ENCODE results near the gene MOB1A.

The MOB1A gene

DNA sequence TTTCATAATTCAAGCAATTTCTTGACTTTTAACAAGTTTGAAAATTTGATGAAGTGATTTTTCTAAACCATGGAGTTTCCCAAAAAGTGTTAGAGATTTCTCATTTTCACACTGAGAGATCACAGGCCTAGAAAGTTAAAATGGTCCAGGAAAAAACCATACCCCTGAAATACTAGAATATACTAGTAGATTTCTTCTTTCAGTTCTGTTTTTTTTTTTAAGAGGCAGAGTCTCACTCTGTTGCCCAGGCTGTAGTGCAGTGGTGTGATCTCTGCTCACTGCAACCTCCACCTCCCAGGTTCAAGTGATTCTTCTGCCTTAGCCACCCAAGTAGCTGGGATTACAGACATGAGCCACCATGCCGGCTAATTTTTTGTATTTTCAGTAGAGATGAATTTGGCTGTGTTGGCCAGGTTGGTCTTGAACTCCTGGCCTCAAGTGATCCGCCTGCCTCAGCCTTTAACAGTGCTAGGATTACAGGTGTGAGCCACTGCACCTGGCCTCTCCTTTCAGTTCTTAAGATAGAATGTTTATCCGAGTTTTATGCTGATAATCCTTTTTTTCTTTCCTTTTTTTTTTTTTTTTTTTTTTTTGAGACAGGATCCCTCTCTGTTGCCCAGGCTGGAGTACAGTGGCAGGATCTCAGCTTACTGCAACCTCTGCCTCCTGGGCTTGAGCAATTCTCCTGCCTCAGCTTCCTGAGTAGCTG lies 34.2 kb upstream of the MOB1A start:
- Histone ChIP-seq H3K4me1 (ENCODE audit: control insufficient read depth in 1 of 2, insufficient read depth in 1 of 2, low read depth in 1 of 2, low read length in 1 of 2) (no peaks in the 10 kb centered on the region), H3K4me3 (ENCODE audit: low read depth in 1 of 2, low read length in 1 of 2) (no peak overlapping the region), H3K36me3 (peaks cover 23% of the 10 kb centered on the region), H3K9me3 (no peaks in the 10 kb centered on the region), H3K27me3 (no peaks in the 10 kb centered on the region), H3K27ac (no peak overlapping the region)
- TF ChIP-seq CTCF (IDR thresholded peaks at IDR 0.05): no peak

GRCh38 chr2:74206180-74206688 lies 27.6 kb upstream of the MOB1A start:
- Histone ChIP-seq H3K9me3 (no peaks in the 10 kb centered on the region), H3K27ac (peak overlapping the region; percentile 62)
- TF ChIP-seq CTCF (IDR thresholded peaks at IDR 0.05): no peak

DNA sequence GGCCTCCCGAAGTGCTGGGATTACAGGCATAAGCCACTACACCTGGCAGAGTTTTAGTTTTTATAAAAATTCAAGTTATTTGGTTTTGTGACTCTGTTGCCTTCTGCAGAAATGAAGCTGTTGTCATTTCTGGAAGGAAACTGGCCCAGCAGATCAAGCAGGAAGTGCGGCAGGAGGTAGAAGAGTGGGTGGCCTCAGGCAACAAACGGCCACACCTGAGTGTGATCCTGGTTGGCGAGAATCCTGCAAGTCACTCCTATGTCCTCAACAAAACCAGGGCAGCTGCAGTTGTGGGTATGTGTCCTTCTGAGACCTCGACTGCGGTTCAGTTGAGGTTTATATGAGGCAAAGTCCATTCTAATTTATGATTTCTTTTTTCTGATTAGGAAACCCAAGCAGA lies 26.9 kb upstream of the MOB1A start:
- Histone ChIP-seq H3K4me3 (ENCODE audit: low read depth in 1 of 2, low read length in 1 of 2) (no peak overlapping the region), H3K27me3 (no peaks in the 10 kb centered on the region), H3K36me3 (peaks cover 6% of the 10 kb centered on the region), H3K9me3 (no peaks in the 10 kb centered on the region), H3K27ac (peak overlapping the region; percentile 62), H3K4me1 (ENCODE audit: control insufficient read depth in 1 of 2, insufficient read depth in 1 of 2, low read depth in 1 of 2, low read length in 1 of 2) (peaks cover 17 to 18% of the 10 kb centered on the region in 2 experiments)
- no peak for TF ChIP-seq CTCF (IDR thresholded peaks at IDR 0.05)

More at GRCh38 chr2:74206180-74206688, 27.6 kb upstream of the MOB1A start:
- Histone ChIP-seq H3K36me3 (peaks cover 11% of the 10 kb centered on the region), H3K4me1 (ENCODE audit: control insufficient read depth in 1 of 2, insufficient read depth in 1 of 2, low read depth in 1 of 2, low read length in 1 of 2) (peaks cover 17 to 18% of the 10 kb centered on the region in 2 experiments), H3K4me3 (ENCODE audit: low read depth in 1 of 2, low read length in 1 of 2) (peak overlapping the region in 1 of 2 experiments; percentile 1), H3K27me3 (no peaks in the 10 kb centered on the region)

- Histone ChIP-seq H3K27me3 (no peaks in the 10 kb centered on the region), H3K4me3 (ENCODE audit: low read depth in 1 of 2, low read length in 1 of 2) (no peak overlapping the region), H3K4me1 (ENCODE audit: control insufficient read depth in 1 of 2, insufficient read depth in 1 of 2, low read depth in 1 of 2, low read length in 1 of 2) (peaks cover 18 to 20% of the 10 kb centered on the region in 2 experiments), H3K27ac (peak overlapping the region; percentile 62), H3K9me3 (no peaks in the 10 kb centered on the region), H3K36me3 (peaks cover 6% of the 10 kb centered on the region)
- TF ChIP-seq CTCF (IDR thresholded peaks at IDR 0.05): no peak
Observed at GRCh38 chr2:74205113-74205512, 26.4 kb upstream of the MOB1A start.

- no peaks in the 10 kb centered on the region for H3K9me3 ChIP-seq
- H3K27ac ChIP-seq: no peak overlapping the region
- no peak for TF ChIP-seq CTCF (IDR thresholded peaks at IDR 0.05)
- H3K36me3 ChIP-seq: peaks cover under 1% of the 10 kb centered on the region
- no peak overlapping the region for H3K4me3 ChIP-seq (ENCODE audit: low read depth in 1 of 2, low read length in 1 of 2)
- no peaks in the 10 kb centered on the region for H3K27me3 ChIP-seq
- peaks cover 25 to 27% of the 10 kb centered on the region in 2 experiments for H3K4me1 ChIP-seq (ENCODE audit: control insufficient read depth in 1 of 2, insufficient read depth in 1 of 2, low read depth in 1 of 2, low read length in 1 of 2)
Observed at GRCh38 chr2:74204436-74204835, 25.8 kb upstream of the MOB1A start.

All from neutrophil (primary cell).